ENCODE results near the gene PNMA6F. TPM values are rescaled to one million over a fixed set of nuclear protein-coding genes. Genes with fewer than 3 reads are reported as not detected.

Gene PNMA6F
- total RNA-seq, 1 donor from 2014 or later, result not detected

DNA sequence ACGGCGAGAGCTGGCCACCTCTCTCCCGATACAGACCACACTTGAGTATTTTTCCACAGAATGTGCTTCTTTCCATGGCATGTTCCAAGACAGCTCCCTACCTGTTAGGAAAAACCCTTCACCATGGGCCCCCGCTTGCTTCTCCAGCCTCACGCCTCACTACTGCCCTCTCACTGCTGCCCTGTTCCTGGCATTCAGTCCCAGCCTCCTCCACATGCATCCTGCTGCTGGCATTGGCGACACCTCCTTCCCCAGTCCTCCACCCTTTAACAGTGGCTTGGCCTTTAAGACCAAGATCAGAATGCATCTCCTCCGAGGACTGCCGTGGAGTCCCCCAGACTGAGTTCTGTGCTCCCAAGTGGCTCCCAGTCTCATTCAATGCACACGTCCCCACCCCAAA, 10.7 kb downstream of the PNMA6F start:
- no peak for DNase-seq (ENCODE audit: low read depth)
- TF ChIP-seq, protein P1, sequence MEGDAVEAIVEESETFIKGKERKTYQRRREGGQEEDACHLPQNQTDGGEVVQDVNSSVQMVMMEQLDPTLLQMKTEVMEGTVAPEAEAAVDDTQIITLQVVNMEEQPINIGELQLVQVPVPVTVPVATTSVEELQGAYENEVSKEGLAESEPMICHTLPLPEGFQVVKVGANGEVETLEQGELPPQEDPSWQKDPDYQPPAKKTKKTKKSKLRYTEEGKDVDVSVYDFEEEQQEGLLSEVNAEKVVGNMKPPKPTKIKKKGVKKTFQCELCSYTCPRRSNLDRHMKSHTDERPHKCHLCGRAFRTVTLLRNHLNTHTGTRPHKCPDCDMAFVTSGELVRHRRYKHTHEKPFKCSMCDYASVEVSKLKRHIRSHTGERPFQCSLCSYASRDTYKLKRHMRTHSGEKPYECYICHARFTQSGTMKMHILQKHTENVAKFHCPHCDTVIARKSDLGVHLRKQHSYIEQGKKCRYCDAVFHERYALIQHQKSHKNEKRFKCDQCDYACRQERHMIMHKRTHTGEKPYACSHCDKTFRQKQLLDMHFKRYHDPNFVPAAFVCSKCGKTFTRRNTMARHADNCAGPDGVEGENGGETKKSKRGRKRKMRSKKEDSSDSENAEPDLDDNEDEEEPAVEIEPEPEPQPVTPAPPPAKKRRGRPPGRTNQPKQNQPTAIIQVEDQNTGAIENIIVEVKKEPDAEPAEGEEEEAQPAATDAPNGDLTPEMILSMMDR (conservative IDR thresholded peaks at IDR 0.05; ENCODE audit: low read depth, low read length), result no peak
- no peak overlapping the region for H3K4me3 ChIP-seq (ENCODE audit: low read depth, low read length)

DNA sequence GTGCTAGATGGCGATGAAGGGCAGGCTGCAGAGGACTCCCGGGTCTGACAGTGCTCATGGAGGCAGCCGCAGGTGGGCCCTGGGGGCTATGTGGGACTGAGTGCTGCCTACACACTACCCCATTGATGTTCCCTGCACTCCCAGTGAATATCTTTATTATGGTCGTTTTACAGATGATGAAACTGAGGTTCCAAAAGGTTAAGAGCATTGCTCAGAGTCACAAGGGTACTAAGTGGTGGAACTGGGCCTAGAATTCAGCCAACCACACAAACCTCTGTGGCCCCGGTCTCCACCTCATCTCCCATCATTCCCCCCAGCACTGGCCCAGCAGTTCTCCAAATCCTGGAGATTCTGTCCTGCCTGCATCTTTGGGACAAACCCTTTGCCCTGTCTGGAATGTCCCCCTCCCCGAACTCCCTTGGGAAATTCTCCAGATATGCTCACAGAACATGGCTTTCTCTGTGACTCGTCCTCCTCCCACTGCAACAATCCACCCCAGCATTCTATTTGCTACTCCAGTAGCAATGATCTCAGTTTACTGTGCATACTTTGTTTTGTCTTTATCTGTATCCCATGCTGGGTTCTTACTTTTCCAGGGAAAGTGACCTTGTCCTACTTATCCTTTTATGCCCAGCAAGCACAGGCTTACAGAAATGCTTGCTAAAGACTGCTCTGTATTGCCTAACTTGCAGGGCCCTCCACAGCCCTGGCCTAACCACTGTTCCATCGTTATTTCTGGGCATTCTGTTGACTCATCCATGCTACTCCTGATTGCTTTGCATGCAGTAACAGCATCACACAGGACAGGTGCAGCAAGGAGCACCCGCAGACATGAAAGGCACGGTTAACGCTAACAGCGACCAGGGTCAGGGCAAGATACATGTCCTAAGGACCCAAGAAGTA, 14.0 kb downstream of the PNMA6F start:
- DNase-seq (ENCODE audit: low read depth), result no peak
- H3K4me3 ChIP-seq (ENCODE audit: low read depth, low read length), result no peak overlapping the region

DNA sequence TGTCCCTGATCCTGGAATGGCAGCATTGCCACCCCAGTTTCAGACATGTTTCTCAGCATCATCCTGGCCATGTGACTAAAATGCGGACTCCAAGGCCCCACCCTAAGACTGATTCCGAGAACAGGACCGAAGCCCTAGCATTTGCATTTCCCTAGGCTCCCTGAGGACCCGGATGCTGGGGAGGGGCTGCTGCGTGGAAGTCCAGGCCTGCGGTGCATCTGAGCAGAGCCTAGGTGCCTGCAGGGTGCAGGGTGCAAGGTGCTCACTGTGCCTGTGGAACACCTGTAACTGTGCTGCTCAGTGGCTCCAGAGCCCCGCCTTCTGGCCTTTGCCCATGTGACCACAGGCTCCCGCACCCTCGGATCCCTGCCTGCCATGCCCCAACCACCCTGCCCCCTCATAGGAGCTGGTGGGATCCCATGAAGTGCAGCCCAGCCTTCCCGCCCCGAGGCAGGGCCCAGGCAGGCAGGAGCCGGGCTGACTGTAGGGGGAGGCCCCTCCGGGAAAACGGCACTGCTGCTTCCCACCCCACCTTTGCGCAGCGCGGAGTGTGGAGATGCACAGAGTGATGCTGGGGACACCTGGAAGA, 14.9 kb downstream of the PNMA6F start:
- no peak for DNase-seq (ENCODE audit: low read depth)
- TF ChIP-seq, protein P1 (conservative IDR thresholded peaks at IDR 0.05; ENCODE audit: low read depth, low read length), result no peak
- no peak overlapping the region for H3K4me3 ChIP-seq (ENCODE audit: low read depth, low read length)

More for the DNA sequence above, 14.0 kb downstream of the PNMA6F start:
- TF ChIP-seq, protein P1 (conservative IDR thresholded peaks at IDR 0.05; ENCODE audit: low read depth, low read length), result no peak

DNA sequence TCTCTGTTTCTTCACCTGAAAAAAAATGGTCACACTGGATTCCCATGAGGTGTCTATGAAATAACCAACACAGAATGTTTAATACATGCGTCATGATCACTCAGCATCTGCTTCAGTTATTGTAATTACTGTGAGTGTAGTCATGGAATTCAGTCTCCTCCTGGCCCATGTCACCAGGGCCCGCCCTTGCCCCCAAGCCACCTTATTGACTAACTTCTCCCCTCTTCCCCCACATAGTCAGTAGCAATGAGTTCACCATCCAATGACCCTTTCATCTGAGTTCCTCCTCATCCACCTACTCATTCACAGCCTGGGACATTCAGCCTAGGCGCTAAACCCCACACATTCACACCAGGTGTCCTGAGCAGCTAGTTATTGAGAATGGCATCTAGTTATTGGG, 15.6 kb downstream of the PNMA6F start:
- no peak for DNase-seq (ENCODE audit: low read depth)
- TF ChIP-seq, protein P1 (conservative IDR thresholded peaks at IDR 0.05; ENCODE audit: low read depth, low read length), result no peak
- H3K4me3 ChIP-seq (ENCODE audit: low read depth, low read length), result no peak overlapping the region

DNA sequence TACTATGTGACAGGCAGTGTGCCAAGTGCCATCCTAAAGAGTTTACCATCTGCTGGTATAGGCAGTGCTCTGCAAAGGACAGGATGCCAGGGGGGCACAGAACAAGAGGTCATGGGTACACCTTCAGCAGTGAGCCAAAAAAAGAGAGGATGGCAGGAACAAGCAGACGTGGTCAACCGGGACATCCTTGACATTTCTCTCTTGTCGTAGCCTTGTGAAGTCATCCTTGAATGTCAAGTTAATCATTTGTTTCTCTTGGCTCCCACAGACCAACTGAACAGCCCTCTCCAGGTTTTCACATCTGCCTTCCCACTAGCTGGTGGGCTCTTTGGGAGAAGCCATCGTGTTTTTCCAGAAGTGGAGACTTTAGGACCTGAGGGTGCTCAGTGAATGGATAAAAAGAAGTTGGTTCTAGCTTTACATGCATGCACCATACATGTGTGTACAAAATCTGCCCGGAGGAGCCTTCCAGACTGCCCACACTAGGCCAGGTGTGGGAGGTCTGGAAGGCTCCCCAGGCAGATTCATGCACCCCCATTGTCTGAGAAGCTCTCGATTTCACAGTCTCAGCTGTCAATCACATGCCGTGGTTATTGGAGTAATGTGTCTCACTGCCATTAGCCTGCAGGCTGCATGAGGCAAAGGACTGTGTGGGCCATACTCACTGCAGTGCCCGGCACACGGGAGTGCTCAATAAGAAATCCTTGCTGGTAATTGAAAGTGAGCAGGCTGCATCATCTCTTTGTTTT, 16.4 kb downstream of the PNMA6F start:
- TF ChIP-seq, protein P1 (conservative IDR thresholded peaks at IDR 0.05; ENCODE audit: low read depth, low read length), result no peak
- DNase-seq (ENCODE audit: low read depth), result no peak
- no peak overlapping the region for H3K4me3 ChIP-seq (ENCODE audit: low read depth, low read length)

DNA sequence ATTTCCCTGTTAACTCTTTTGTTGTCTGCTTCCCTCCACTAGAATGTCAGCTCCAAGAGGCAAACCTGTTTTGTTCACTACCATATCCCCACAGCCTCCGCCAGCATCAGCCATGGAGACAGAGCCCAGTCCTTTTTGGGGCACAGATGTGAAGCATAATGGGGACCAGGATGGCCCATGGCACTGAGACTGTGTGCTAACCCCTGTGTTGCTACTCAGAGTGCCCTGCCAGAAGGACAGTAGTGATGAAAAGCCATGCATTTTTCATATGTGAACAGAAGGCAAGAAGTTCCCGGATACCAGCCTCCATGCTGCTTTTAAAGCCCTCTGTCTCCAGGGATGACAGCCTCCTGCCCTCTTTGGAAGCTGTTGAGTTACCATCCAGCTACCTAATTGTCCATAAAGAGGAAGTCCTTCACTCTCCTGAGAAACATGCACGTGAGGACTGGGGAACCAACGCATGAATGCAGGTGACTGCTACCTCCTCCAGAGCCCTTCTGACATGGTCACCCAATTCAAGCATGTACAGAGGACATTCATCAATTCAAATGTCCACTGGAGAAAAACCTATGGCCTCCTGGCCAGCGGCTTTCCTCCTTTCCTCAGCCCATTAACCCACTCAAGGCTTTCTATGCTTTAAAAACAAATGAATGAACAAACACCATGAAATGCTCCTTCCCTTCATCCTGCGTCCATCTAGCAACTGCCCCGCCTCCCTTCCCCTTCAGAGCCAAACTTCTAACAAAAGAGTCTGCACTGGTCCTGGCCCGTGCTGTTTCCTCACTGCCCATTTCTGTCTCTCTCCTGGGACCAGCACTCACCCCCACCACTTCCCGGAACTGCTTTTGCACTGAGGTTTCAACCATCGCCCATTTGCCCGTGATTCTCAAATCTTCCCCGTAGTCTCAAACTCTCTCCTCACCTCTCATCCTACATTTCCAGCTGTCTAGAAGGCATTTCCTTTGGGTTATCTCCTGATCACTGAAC, 18.0 kb downstream of the PNMA6F start:
- H3K4me3 ChIP-seq (ENCODE audit: low read depth, low read length), result no peak overlapping the region
- TF ChIP-seq, protein P1 (conservative IDR thresholded peaks at IDR 0.05; ENCODE audit: low read depth, low read length), result no peak
- DNase-seq (ENCODE audit: low read depth), result no peak

Measured in epithelial cell of proximal tubule (primary cell).